Measurements from ENCODE around the gene TTYH2. TPM values are rescaled to one million over a fixed set of nuclear protein-coding genes. Genes with fewer than 3 reads are reported as not detected.

TTYH2 gene
- total and polyA plus RNA-seq, 2 experiments from 2014 or later = 1.4 to 3.9 TPM

- DNase-seq (ENCODE audit: low spot score) (no peak), ATAC-seq (peak; percentile 25)
- no peaks in the 10 kb centered on the region for H3K36me3 ChIP-seq (ENCODE audit: insufficient read depth)
- Mint-ChIP-seq H3K4me3 (no peak overlapping the region), H3K36me3 (ENCODE audit: low read depth) (no peaks in the 10 kb centered on the region), H3K27ac (no peak overlapping the region), H3K27me3 (ENCODE audit: insufficient read depth, low read depth, poor library complexity) (peaks cover 13% of the 10 kb centered on the region), H3K9me3 (no peaks in the 10 kb centered on the region), H3K4me1 (peaks cover 12% of the 10 kb centered on the region)
- no peaks in the 10 kb centered on the region for H3K9me2 ChIP-seq (ENCODE audit: insufficient read depth)
- no peaks in the 10 kb centered on the region for H3F3A ChIP-seq (replicated peaks; ENCODE audit: low read depth)
- H3K27ac ChIP-seq (ENCODE audit: low read depth) = no peak overlapping the region
- no peaks in the 10 kb centered on the region for H4K20me1 ChIP-seq (replicated peaks; ENCODE audit: insufficient read depth)
- no peaks in the 10 kb centered on the region for H3K4me1 ChIP-seq (ENCODE audit: insufficient read depth)
- H3K27me3 ChIP-seq (ENCODE audit: insufficient read depth) = peaks cover 11% of the 10 kb centered on the region
- no peak overlapping the region for H3K4me2 ChIP-seq
- TF ChIP-seq STAT1 (IDR thresholded peaks at IDR 0.05; ENCODE audit: unreplicated experiment) = no peak
- no peak for TF ChIP-seq REST (IDR thresholded peaks at IDR 0.05; ENCODE audit: unreplicated experiment)
- no peak for TF ChIP-seq CREB1 (CRISPR knock-in tag; IDR thresholded peaks at IDR 0.05; ENCODE audit: low read depth)
- no peak for TF ChIP-seq ZNF462 (CRISPR knock-in tag; IDR thresholded peaks at IDR 0.05)
- TF ChIP-seq JUNB (IDR thresholded peaks at IDR 0.05; ENCODE audit: unreplicated experiment) = no peak
- TF ChIP-seq ETS1 (IDR thresholded peaks at IDR 0.05) = no peak
- TF ChIP-seq ZNF114 (CRISPR knock-in tag; IDR thresholded peaks at IDR 0.05) = no peak
- TF ChIP-seq POLR2AphosphoS5 (IDR thresholded peaks at IDR 0.05; ENCODE audit: low read depth) = no peak
- no peak for TF ChIP-seq CTCF (conservative IDR thresholded peaks at IDR 0.05; ENCODE audit: low read depth in 2 of 2)
- TF ChIP-seq EZH2phosphoT487 (IDR thresholded peaks at IDR 0.05; ENCODE audit: unreplicated experiment) = no peak
- no peak for TF ChIP-seq ZNF331 (CRISPR knock-in tag; IDR thresholded peaks at IDR 0.05; ENCODE audit: low read depth)
- TF ChIP-seq EZH2 (IDR thresholded peaks at IDR 0.05; ENCODE audit: low read depth, unreplicated experiment) = no peak
- TF ChIP-seq NANOG (IDR thresholded peaks at IDR 0.05; ENCODE audit: borderline replicate concordance) = no peak
- no peaks in the 10 kb centered on the region for H3K79me2 ChIP-seq (replicated peaks; ENCODE audit: insufficient read depth)
- no peak overlapping the region for H3K4me3 ChIP-seq
- H2AFZ ChIP-seq = no peak overlapping the region
These were observed 16.6 kb upstream of the TTYH2 start for GRCh38 chr17:74196541-74197317.
